Measurements from ENCODE around the gene LCE1D. TPM values are rescaled to one million over a fixed set of nuclear protein-coding genes. Genes with fewer than 3 reads are reported as not detected.
A peak's percentile ranks its signal among the peaks of the same experiment; 100 is the strongest.

The LCE1D gene
- total RNA-seq, 2 donors from 2014 or later = not detected

- Mint-ChIP-seq H3K27ac (no peak within 1 kb of the TSS), H3K9me3 (no peaks in the 10 kb centered on the region), H3K36me3 (no peaks in the 10 kb centered on the region)
- DNase-seq (ENCODE audit: low spot score in 2 of 2) (no peak), ATAC-seq (no peak)
Observed at GRCh38 chr1:152786077-152786476, 10.4 kb upstream of the LCE1D start, which contains the start of gene LCE1E. Gene LCE1E, plus strand, starts transcription at chr1:152786257. Its CDS starts 1,043 bp downstream, at chr1:152787300.

DNA sequence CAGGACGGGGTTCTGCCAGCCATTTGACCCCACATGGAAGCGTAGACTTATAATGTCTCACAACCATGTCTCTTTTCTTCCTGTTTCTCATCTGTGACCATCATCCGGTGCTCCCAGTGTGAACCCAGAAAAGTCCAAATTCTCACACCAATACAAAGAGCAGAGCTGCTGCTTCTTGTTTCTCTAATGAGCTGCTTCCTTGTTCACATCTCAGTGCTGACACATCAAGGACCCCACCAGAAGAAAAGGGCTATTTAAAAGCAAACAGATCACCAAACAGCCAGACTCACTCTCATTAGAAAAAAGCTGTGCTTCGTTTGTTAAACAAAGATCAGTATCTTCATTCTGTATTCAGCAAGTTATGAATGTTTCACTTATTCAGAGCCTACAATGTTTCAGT lies 835 bp upstream of the LCE1D start:
- no peaks in the 10 kb centered on the region for H3K36me3 Mint-ChIP-seq
- no peak for DNase-seq (ENCODE audit: low spot score in 2 of 2)
- H3K9me3 Mint-ChIP-seq = no peaks in the 10 kb centered on the region
- no peak overlapping the region for H3K27ac Mint-ChIP-seq
- no peak for ATAC-seq

DNA sequence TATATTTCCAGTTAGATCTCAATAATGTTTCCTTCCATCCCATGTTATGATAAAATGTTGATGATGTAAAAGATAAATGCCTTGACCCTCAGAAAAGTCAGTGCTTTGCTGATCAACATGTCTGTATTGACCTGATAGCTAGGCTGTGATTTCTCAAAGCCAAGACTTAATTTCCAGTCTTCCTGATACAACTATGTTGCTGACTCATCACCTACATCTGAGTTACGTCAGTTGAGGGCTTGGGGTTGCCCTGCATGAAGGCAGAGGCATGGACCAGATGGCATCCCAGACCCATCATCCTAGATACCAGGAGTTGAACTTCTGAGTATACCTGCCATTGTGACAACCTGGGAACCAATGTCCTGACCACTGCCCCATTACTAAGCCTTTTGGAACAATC lies 4.8 kb downstream of the LCE1D start:
- no peak for ATAC-seq
- no peaks in the 10 kb centered on the region for H3K9me3 Mint-ChIP-seq
- H3K36me3 Mint-ChIP-seq = no peaks in the 10 kb centered on the region
- DNase-seq (ENCODE audit: low spot score in 2 of 2) = no peak
- H3K27ac Mint-ChIP-seq = no peak overlapping the region

- H3K27ac Mint-ChIP-seq = no peak within 1 kb of the TSS
- H3K36me3 Mint-ChIP-seq = no peaks in the 10 kb centered on the region
- no peak for ATAC-seq
- H3K9me3 Mint-ChIP-seq = no peaks in the 10 kb centered on the region
- no peak for DNase-seq (ENCODE audit: low spot score in 2 of 2)
Observed at GRCh38 chr1:152806576-152806975, 10.1 kb downstream of the LCE1D start, which contains the start of gene LCE1C. Gene LCE1C, minus strand, starts transcription at chr1:152806651. Its CDS starts 1,173 bp downstream, at chr1:152805478.

DNA sequence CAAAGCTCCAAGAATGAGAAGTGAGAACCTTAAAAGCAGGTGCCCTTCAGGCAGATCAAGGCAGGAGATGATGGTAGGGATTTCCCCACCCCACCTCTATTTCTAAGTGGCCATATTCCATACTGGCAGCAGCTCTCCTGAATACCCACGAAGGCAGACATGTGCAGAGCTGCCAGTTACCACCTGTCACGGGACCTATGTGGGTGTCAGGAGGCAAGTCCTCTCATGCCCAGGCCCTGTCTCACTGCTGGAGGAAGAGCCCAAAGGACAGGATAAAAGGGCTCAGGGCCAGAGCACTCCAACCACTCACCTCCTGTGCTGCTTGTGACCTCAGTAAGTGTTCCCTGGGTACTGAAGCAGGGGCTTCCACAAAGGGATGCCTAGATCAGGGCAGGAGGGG lies 14.5 kb downstream of the LCE1D start:
- Mint-ChIP-seq H3K27ac (no peak overlapping the region), H3K36me3 (no peaks in the 10 kb centered on the region), H3K9me3 (no peaks in the 10 kb centered on the region)
- DNase-seq (ENCODE audit: low spot score in 2 of 2) (no peak), ATAC-seq (no peak)

DNA sequence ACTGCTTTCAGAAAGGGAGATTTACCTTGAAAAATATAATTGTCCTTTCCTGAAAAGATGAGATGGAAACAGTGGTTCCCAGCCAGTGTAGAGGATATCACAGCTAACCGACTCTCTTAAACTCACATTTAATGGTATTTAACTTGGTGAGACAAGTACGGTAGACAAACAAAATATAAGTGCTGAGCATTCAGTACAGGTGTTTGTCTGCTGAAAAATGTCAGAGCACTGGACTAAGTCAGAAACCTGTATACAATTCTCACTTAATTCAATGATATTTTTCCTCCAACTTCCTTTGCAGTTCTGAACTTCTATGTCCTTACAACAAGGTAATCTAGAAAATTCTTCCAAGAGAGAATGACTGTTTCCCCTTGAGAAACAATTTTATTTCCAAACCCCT lies 15.2 kb downstream of the LCE1D start, which contains the start of gene LCE1B:
Gene LCE1B (plus strand): TSS at position 301 of the 400 bp plus-strand sequence. CDS start 476 bp downstream, outside the sequence.
- H3K36me3 Mint-ChIP-seq = no peaks in the 10 kb centered on the region
- peak within 1 kb of the TSS in 1 of 2 donors; percentile 11 for H3K27ac Mint-ChIP-seq
- ATAC-seq (no peak), DNase-seq (ENCODE audit: low spot score in 2 of 2) (no peak)
- H3K9me3 Mint-ChIP-seq = no peaks in the 10 kb centered on the region

GRCh38 chr1:152817309-152817708 lies 20.8 kb downstream of the LCE1D start:
- DNase-seq (ENCODE audit: low spot score in 2 of 2) (no peak), ATAC-seq (no peak)
- Mint-ChIP-seq H3K36me3 (no peaks in the 10 kb centered on the region), H3K27ac (no peak overlapping the region), H3K9me3 (no peaks in the 10 kb centered on the region)

- Mint-ChIP-seq H3K36me3 (no peaks in the 10 kb centered on the region), H3K9me3 (no peaks in the 10 kb centered on the region)
Observed at GRCh38 chr1:152823294-152823693, 26.8 kb downstream of the LCE1D start.

GRCh38 chr1:152824964-152825363 lies 28.4 kb downstream of the LCE1D start:
- Mint-ChIP-seq H3K27ac (no peak overlapping the region), H3K9me3 (no peaks in the 10 kb centered on the region), H3K36me3 (no peaks in the 10 kb centered on the region)
- DNase-seq (ENCODE audit: low spot score in 2 of 2) = no peak
- no peak for ATAC-seq

More at GRCh38 chr1:152823294-152823693, 26.8 kb downstream of the LCE1D start:
- ATAC-seq = no peak
- no peak for DNase-seq (ENCODE audit: low spot score in 2 of 2)
- no peak overlapping the region for H3K27ac Mint-ChIP-seq

DNA sequence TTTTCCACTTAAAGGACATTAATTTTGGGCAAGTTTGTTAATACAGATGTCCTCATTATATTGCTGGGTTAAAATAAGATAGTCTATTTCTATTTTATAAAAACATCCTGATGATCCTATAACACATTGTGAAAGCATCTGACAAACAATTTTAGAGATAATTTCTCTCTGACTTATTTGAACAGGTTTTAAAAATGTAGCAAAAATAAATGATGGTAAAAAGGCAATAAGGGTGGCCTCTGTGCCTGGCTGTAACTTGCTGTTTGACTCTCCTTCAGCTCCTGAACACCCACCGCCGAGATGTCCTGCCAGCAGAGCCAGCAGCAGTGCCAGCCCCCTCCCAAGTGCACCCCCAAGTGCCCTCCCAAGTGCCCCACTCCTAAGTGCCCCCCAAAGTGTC lies 30.7 kb downstream of the LCE1D start, which contains the start of gene LCE1A:
Gene LCE1A (plus strand): TSS at position 301 of the 400 bp plus-strand sequence. CDS start 0 bp downstream, at position 301.
- no peaks in the 10 kb centered on the region for H3K9me3 Mint-ChIP-seq
- no peak within 1 kb of the TSS for H3K27ac Mint-ChIP-seq
- DNase-seq (ENCODE audit: low spot score in 2 of 2) (no peak), ATAC-seq (no peak)
- no peaks in the 10 kb centered on the region for H3K36me3 Mint-ChIP-seq

DNA sequence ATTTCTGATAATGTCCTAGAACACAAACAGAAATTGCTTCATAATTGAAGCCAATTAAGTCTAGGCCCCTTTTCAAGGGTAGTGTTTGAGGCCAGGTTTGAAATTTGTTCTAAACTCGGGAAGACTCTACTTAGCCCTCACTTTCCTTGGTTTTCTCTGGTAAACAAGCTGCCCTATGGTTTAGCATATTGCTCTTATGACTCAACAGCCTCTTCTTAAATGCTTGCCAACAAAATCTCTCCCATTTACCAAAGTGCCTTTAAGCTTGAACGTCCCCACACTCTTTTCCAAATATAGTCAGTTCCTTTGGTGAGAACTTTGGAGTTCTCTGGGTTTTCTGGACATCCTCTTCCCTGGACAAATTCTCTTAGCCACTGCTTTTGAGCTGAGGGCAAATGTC lies 40.3 kb downstream of the LCE1D start:
- no peak overlapping the region for H3K27ac Mint-ChIP-seq
- H3K36me3 Mint-ChIP-seq = no peaks in the 10 kb centered on the region
- no peaks in the 10 kb centered on the region for H3K9me3 Mint-ChIP-seq
- no peak for DNase-seq (ENCODE audit: low spot score in 2 of 2)
- no peak for ATAC-seq

- ATAC-seq (no peak), DNase-seq (ENCODE audit: low spot score in 2 of 2) (no peak)
- no peaks in the 10 kb centered on the region for H3K9me3 Mint-ChIP-seq
- H3K27ac Mint-ChIP-seq = no peak within 1 kb of the TSS
- no peaks in the 10 kb centered on the region for H3K36me3 Mint-ChIP-seq
Observed at GRCh38 chr1:152842556-152842955, 46.0 kb downstream of the LCE1D start, which contains the start of gene LCE6A. Gene LCE6A, plus strand, starts transcription at chr1:152842856. Its CDS starts 665 bp downstream, at chr1:152843521.

Other genes with a start within 250 kb of the LCE1D start
- gene LCE3E, start 229.9 kb upstream of the LCE1D start, total RNA-seq = not detected
- not detected for gene LCE3D, start 216.2 kb upstream of the LCE1D start, total RNA-seq
- not detected for gene LCE3C, start 196.5 kb upstream of the LCE1D start, total RNA-seq
- gene LCE3B, start 182.9 kb upstream of the LCE1D start, total RNA-seq = not detected
- gene LCE3A, start 173.6 kb upstream of the LCE1D start, total RNA-seq = not detected
- not detected for gene LCE2D, start 133.3 kb upstream of the LCE1D start, total RNA-seq
- gene LCE2C, start 121.4 kb upstream of the LCE1D start, total RNA-seq = not detected
- gene LCE2B, start 110.6 kb upstream of the LCE1D start, total RNA-seq = not detected
- gene LCE2A, start 98.4 kb upstream of the LCE1D start, total RNA-seq = not detected
- not detected for gene LCE4A, start 88.6 kb upstream of the LCE1D start, total RNA-seq
- not detected for gene KPRP, start 38.7 kb upstream of the LCE1D start, total RNA-seq
- gene LCE1F, start 21.6 kb upstream of the LCE1D start, total RNA-seq = not detected
- gene LCE1E, start 10.5 kb upstream of the LCE1D start, total RNA-seq = not detected
- gene LCE1C, start 9.9 kb downstream of the LCE1D start, total RNA-seq = not detected
- gene LCE1B, start 15.2 kb downstream of the LCE1D start, total RNA-seq = not detected
- gene LCE1A, start 30.8 kb downstream of the LCE1D start, total RNA-seq = not detected
- gene LCE6A, start 46.1 kb downstream of the LCE1D start, total RNA-seq = not detected
- not detected for gene LCE7A, start 63.3 kb downstream of the LCE1D start, total RNA-seq
- gene SMCP, start 81.6 kb downstream of the LCE1D start, total RNA-seq = not detected
- not detected for gene IVL, start 111.8 kb downstream of the LCE1D start, total RNA-seq
- gene SPRR5, start 150.5 kb downstream of the LCE1D start, total RNA-seq = not detected
- gene SPRR4, start 173.9 kb downstream of the LCE1D start, total RNA-seq = not detected
- gene SPRR1A, start 187.4 kb downstream of the LCE1D start, total RNA-seq = not detected
- gene SPRR3, start 205.0 kb downstream of the LCE1D start, total RNA-seq = not detected
- not detected for gene SPRR1B, start 234.5 kb downstream of the LCE1D start, total RNA-seq
- not detected for gene SPRR2D, start 244.4 kb downstream of the LCE1D start, total RNA-seq

All from activated naive CD4-positive, alpha-beta T cell treated with anti-CD3 and anti-CD28 coated beads, Interleukin-2, amount 50 U/mL, for 72 hours (primary cell).